Stimulated activated CD4-positive, alpha-beta T cell treated with anti-CD3 and anti-CD28 coated beads, TNF-alpha, amount 100 ng/mL, for 1 hour (primary cell): ENCODE results near the gene PRR23C.

Source experiments
- DNase-seq, 3 donors: peaks; one replicate each; pipeline ENCODE4 v3.0.0-alpha.2; 2020; ENCODE audit warnings: low read depth in 3 of 3, low spot score in 1 of 3

PRR23C gene

DNA sequence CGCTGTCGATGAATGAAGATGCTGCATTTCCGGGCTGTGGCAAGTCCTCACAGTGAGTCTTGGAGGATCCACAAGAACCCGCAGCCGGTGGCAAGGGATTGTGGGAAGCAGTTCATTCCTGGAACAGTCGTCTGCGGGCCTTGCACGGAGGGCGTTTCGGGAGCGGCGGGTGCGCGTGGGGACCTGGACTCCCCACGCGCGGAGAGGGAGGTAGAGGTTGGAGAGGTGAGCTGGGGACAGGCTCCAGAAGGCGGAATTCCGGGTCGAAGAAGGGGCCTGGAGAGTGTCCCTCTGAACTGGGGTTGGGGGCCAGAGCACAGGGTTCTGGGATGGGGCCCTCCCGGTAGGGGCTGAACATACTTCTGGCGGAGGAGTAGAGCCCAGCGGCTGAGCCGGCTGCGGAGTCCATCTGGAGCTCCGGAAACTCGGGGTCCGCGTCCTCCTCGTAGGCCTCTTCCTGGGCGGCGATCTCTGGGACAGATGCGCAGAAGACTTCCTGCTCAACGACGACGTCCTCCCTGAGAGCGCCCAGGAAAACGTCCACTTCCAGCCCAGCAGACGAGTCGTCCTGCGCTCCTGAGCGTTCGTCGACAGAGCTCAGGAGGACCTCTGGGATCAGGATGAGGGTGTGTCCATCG lies 39.2 kb downstream of the PRR23C start:
- DNase-seq, result no peak

DNA sequence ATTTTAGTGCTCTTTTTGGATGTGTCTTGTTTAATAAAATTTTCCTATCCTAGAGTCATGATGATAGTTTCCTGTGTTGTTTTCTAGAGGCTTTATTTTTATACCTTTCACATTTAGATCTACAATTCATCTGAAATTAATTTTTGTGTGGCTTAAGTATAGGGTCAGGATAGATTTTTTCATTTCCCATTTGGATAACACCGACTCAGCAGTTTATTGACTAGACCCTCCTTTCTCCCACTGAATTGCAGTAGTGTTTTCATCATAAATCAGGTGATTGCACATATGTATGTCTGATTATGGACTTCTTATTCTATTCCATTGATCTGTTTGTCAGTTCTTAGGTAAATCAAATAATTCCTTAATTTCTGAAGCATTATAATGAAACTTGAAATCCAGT lies 49.0 kb downstream of the PRR23C start:
- no peak for DNase-seq
